ENCODE measurements around the gene TRIM54. TPM values are rescaled to one million over a fixed set of nuclear protein-coding genes. Genes with fewer than 3 reads are reported as not detected.
A peak's percentile ranks its signal among the peaks of the same experiment; 100 is the strongest.

Gene TRIM54
- total and polyA plus RNA-seq, 9 of the 15 experiments (the other 6 are each of a cell fraction or from before 2014, with no cell fraction given) = not detected

DNA sequence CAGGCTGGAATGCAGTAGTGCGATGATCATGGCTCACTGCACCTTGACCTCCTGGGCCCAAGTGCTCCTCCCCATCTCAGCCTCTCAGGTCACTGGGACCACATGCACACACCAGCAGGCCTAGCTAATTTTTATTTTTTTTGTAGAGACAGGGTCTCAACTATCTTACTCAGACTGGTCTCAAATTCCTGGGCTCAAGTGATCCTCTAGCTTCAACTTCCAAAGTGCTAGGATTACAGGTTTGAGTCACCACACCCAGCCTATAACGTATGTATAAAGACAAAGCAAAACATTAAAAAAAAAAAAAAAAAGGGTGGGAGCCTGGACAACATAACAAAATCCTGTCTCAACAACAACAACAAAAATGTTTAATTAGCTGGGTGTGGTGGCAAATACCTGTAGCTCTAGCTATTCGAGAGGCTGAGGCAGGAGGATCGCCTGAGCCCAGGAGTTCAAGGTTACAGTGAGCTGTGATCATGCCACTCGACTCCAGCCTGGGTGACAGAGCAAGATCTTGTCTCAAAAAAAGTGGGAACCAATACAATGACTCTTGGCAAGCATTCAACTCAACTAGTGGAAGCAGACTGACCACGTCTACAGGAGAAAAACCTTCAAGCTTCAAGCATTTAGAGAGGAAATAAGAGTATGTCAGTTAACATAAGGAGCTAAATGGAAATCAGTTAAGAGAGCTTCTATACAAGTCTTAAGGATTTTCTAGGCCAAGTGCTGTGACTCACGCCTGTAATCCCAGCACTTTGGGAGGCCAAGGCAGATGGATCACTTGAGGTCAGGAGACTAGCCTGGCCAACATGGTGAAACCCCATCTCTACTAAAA, 71.8 kb downstream of the TRIM54 start (continued):
- TF ChIP-seq AFF1 (IDR thresholded peaks at IDR 0.05; ENCODE audit: low read depth in 1 of 2, partially characterized antibody in 2 of 2) = no peak
- TF ChIP-seq ELF1 (tag; IDR thresholded peaks at IDR 0.05) = 0 out of 2 replicates have a peak, but pooled peaks have one; percentile 25
- no peak for TF ChIP-seq TGIF2 (CRISPR knock-in tag; IDR thresholded peaks at IDR 0.05)
- no peak for TF ChIP-seq SMAD1 (IDR thresholded peaks at IDR 0.05; ENCODE audit: low read depth, low read length, partially characterized antibody)
- TF ChIP-seq TRIM24 (IDR thresholded peaks at IDR 0.05) = peak in 1 of 2 experiments; percentile 40; a peak in 1 of 4 replicates
- TF ChIP-seq ZNF184 (CRISPR knock-in tag; IDR thresholded peaks at IDR 0.05) = no peak
- no peak for TF ChIP-seq SMARCB1 (IDR thresholded peaks at IDR 0.05; ENCODE audit: insufficient read length, low read depth)
- no peak for TF ChIP-seq RBM34 (IDR thresholded peaks at IDR 0.05; ENCODE audit: borderline replicate concordance, insufficient read depth, low read length)
- no peak for TF ChIP-seq SMC3 (conservative IDR thresholded peaks at IDR 0.05; ENCODE audit: insufficient read depth, low read depth, low read length)
- TF ChIP-seq KLF1 (tag; IDR thresholded peaks at IDR 0.05) = no peak
- no peak for TF ChIP-seq ZNF121 (CRISPR knock-in tag; conservative IDR thresholded peaks at IDR 0.05)
- TF ChIP-seq KAT2B (IDR thresholded peaks at IDR 0.05; ENCODE audit: low read depth, low read length) = no peak
- 0 out of 2 replicates have a peak, but pooled peaks have one; percentile 53 for TF ChIP-seq HES1 (IDR thresholded peaks at IDR 0.05; ENCODE audit: low read depth)
- TF ChIP-seq ZNF140 (CRISPR knock-in tag; IDR thresholded peaks at IDR 0.05) = no peak
- no peak for TF ChIP-seq PML (IDR thresholded peaks at IDR 0.05; ENCODE audit: low read length)
- no peak for TF ChIP-seq ZBTB11 (CRISPR knock-in tag; IDR thresholded peaks at IDR 0.05)
- TF ChIP-seq HMG20B (CRISPR knock-in tag; IDR thresholded peaks at IDR 0.05) = no peak
- TF ChIP-seq CREBBP (IDR thresholded peaks at IDR 0.05; ENCODE audit: low read depth, low read length) = no peak
- no peak for TF ChIP-seq MCM5 (IDR thresholded peaks at IDR 0.05; ENCODE audit: low read depth)
- TF ChIP-seq SRSF1 (IDR thresholded peaks at IDR 0.05; ENCODE audit: low read depth, low read length) = no peak
